GM18505 (cell line): Measurements from ENCODE around the gene QSOX2.

Experiments
- ATAC-seq: cut with Tn5 transposase; IDR thresholded peaks from one replicate; pipeline ENCODE4 v1.9.1; 2021; ENCODE audit not compliant: unreplicated experiment
- POLR2A ChIP-seq: IDR thresholded peaks from 4 replicates; pipeline ENCODE4 v1.6.1; 2011; ENCODE audit warnings: borderline replicate concordance; ENCODE audit not compliant: insufficient read depth, insufficient read length; ENCODE audit errors: extremely low read depth

The QSOX2 gene

DNA sequence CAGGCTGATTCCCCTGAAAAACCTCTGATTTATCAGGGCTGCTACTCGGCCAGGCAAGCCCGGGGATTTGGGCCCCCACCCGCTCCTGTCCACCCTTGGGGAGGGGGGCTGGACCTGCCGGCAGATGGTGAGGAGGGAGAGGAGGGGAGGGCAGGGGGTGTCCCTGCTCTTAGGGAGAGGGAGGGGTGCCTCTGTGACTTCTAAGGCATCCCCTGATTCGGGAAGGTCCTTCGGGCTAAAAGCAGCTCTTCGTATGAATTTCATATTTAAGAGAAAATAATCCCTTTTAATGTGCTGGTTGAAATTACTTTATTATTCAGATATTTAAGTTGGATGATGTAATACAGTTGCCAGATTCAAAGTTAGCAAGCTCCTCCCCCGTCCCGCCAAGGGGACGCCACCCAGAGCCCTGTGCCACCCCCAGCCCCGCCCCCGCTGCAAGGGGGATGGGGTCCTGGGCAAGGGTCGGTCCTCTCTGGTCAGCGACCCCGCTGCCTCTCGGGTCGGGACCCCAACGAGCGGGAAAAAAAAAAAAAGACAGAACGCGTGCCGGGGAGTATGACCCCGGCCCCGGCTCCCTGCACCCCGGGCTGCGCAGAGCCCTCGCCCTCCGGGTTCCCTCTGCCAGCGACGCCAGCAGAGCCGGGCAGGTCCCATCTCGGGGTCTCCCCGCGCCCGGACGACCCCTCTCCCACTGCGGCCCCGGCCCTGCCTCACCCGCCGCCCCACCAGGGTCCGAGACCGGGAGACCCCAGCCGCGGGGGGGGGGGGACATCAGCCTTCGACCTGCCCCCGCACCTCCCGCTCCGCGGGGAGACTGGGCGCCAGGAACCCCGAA lies 53.1 kb downstream of the QSOX2 start:
- no peak for ATAC-seq

DNA sequence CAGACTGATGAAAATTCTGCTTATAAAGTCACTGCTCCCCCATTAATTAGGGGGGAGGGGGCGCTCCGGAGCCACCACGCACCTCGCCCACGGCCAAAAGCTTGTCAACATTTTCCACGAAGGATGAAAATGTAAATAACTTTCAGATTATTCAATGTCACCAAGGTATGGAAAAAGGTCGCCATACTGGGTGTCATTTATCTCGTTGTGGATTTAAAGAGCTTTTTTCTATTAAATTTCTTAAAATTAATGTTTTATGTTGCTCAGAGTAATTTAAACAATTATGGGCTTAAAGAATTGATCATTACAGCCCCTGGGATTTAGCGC lies 53.7 kb downstream of the QSOX2 start:
- no peak for ATAC-seq
- no peak for TF ChIP-seq POLR2A

More for the DNA sequence above, 53.1 kb downstream of the QSOX2 start:
- TF ChIP-seq POLR2A, result no peak

DNA sequence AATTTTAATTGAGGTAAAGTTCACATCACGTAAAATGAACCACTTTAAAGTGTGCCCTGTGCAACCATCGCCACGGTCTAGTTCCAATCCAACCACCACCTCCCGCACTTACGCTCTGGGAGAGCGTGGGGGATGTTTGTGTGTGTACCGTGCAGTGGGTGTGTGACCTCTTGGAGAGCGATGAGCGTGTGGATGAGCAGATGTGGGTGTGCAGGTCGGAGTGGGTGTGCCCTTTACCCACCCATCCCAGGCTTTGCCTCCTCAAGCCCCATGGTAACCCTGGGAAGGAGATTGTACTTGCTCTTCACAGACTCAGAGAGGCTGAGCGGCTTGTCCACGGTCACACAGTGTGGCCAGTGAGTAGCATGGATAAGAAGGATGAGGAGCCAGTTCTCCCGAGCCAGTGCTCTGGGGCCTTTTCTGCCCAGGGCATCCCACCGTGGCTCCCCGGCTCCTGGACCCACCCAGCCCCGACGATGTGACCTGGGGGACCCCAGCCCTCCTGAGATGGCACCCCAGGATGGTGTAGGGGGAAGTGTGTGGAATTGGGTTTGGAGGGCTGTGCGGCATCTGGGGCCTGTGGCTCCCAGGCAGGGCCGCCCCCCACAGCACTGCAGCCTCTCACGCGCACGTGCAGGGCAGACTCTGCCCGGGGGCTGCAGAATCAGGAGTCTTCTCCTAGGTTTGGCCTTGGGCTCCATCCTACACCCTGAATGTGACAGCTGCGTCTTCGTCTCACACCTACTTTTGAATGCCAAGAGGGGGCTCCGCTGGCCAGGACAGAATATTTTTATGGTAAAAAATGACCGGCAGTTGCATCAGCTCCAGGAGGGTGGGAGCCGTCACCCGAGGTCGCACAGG lies 54.3 kb downstream of the QSOX2 start:
- ATAC-seq, result no peak
- TF ChIP-seq POLR2A, result no peak

DNA sequence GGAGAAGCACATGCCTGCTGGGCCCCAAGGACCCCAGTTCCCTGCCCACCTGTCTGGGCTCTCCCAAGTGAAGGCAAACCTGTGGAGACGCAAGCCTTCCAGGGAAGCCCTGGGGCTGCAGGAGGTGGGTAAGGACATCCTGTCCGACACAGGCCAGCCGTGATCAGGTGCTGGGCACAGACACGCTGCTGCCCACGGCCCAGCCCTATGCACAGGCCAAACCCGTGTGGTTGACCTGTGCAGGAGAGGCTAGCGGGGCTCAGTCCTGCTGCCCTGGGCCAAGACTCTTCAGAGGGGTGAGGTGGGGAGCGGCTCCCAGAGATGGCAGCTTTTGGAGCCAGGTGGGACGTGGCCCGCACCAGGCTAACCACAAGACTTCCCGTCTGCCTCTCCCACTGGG lies 55.0 kb downstream of the QSOX2 start:
- TF ChIP-seq POLR2A, result no peak
- ATAC-seq, result no peak

DNA sequence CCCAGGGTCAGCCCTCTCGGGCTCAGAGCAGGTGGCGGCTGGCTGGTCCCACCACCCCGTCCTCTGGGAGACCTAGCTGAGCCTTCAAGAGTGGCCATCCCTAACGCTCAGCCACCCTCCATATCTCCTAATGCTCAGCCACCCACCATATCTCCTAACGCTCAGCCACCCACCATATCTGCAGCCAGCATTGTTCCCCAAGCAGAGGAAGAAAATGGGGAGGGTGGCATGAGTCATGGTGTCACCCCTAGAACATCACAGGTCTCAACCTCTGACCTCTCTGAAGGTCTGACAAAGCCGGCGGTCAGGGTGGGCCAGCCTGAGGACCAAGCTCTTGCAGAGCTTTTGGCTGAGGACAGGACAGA lies 55.4 kb downstream of the QSOX2 start:
- no peak for ATAC-seq
- no peak for TF ChIP-seq POLR2A

DNA sequence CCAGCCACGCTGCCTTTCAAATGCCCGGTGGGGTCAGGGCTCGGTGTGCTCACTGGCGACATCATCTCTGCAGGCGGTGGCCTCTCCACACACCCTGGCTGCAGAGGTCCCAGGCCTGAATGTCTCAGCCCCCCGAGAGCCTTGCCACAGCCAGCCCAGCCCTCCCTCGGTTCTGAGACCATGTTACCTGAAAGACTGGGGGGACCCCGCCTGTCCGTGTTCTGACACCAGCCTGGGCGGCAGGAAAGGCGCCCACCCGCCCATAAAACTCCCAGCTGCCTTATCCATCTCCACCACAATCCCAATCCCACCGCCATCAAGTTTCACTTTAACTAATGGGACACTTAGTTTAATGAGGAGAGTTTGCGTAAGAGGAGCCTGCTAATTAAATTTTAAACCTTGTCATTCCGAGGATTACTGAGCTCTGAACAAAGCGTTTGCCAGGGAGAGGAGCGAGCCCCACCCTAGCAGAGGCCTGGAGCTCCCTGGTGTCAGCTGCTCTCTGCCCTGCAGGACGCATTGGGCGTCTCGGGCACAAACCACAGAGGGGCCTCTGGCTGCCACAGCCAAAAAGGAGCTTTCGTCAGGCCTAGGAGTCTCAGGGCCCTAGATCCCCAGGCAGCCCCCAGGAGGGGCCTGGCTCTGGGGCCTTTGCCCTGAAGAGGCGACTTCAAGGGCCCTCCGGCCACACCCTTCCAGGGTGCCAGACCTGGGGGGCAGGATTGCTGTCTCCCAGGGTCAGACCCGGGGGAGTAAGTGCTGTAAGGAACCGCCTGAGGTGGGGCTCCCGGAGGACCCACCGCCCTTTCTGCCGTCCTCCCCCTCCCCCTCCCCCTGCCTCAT lies 56.0 kb downstream of the QSOX2 start:
- no peak for ATAC-seq
- TF ChIP-seq POLR2A, result no peak

DNA sequence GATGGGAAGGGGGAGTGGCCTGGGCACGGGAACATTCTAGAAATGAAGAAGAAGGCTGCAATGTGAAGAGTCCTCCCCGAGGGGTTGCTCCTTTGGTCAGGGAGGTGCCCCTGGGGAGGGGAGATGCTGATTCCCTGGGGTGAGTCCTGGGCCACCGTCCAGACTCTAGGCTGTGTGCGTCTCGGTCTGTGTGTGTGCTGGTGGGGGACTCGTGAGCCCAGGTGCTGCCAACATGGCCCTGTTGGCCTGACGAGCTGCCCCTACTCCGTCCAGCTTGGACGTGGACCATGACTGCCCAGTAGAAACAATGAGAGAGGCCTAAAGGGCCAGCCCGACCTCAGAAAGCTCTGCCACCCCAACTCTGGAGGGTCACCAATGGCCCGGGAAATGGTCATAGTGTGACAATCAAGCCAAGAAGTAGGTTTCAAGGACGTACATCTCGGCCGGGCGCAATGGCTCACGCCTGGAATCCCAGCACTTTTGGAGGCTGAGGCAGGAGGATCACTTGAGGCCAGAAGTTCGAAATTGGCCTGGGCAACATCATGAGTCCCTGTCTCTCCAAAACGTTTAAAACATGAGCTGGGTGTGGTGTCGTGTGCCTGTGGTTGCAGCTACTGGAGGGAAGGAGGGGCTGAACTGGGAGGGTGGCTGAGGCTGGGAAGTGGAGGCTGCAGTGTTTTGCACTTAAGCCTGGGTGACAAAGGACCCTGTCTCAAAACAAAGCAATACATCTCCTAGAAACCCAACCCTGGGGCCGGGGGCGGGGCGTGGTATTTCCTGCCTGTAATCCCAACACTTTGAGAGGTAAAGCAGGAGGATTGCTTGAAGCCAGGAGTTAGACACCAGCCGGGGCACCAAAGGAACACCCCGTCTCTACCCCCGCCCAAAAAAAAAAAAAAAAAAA lies 57.7 kb downstream of the QSOX2 start:
- no peak for TF ChIP-seq POLR2A
- no peak for ATAC-seq

DNA sequence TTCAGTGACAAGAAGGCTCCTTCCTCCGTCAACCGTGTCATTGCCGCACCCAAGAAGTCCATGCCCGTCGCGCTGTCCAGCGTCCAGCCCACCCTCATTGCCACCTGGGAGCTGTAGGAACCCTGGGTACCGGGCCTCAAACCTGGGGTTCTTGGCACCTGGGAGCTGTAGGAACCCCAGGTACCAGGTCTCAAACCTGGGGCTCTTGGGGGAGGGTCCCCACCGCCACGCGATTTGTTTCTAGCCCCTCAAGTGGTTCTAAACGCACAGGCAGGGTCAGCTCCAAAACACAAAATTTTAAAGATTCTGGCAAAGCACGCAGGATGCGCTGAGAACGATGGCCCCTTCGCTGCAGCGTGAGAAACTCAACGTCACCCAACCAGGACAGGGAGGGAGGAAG lies 58.4 kb downstream of the QSOX2 start:
- no peak for TF ChIP-seq POLR2A
- ATAC-seq, result no peak

DNA sequence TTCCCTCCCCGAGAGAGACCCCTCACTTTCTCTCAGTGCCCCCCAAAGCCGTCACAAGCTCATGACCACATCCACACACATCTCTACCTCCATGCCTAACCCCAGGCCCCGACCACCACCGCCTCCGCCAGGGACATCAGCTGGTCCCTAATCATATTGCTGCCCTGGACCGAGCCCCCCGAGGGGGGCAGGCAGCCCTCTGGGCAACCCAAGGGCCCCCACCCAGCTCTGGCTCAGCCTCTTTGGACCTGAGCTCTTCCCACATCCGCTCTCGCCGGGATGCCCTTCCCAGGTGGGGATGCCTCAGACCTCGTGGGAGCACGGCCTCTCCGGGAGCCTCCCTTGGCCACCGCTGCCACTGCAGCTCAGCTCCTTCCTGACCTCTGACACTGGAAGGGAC lies 59.2 kb downstream of the QSOX2 start:
- ATAC-seq, result no peak
- TF ChIP-seq POLR2A, result no peak

DNA sequence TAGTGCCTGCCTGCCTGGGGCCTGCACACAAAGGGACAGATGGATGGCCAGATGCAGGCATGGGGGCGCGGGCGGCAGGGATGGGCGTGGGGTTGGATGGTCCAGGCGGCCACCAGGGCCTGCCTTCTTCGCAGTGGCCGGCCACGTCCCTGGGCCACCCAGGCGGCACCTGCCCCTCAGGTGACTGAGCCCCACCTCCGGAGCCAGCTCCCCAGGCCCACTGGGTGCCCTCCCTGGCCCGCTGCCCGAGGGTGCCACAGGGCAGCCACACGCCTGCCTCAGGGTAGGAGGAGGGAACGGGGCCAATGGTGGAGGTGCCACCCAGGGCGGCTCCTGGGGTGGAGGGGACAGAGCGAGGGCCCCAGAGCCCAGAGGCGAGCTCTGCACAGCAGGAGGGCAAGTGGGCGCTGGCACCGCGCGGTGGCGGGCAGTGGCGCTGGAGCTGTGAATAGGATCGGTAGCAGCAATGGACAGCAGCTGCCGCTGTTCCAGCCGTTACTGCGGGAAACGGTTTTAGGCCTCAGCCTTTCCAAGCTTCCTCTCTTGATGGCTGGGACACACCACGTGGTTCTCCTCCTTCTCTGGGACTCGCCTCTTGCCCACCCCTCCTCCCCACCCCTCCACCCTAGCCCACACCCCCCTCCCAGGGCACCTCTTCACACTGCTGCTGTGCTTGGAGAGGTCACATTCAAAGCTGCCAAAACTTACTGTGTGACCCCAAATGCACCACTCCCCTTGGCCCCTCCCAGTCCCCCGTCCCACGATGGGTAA lies 59.8 kb downstream of the QSOX2 start:
- no peak for ATAC-seq
- no peak for TF ChIP-seq POLR2A

DNA sequence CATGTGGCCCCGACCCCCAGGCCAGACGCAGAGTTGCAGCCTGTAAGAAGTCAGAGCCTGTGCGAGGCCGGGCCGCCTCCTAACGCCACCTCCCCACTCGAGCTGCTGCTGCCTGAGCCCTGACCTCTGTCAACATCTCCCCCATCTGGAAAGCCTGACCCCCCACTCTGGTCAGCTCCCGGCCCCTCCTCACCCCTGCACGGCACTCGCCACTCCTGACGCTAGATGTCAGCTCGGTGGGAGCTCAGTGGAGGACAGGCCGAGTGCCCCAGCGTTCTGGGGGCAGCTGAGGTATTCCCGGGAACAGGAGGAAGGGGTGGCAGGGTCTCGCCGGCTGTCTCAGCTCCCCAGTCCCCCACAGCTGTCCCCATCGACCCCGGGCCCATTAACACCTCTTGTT lies 60.5 kb downstream of the QSOX2 start:
- ATAC-seq, result no peak
- TF ChIP-seq POLR2A, result no peak

DNA sequence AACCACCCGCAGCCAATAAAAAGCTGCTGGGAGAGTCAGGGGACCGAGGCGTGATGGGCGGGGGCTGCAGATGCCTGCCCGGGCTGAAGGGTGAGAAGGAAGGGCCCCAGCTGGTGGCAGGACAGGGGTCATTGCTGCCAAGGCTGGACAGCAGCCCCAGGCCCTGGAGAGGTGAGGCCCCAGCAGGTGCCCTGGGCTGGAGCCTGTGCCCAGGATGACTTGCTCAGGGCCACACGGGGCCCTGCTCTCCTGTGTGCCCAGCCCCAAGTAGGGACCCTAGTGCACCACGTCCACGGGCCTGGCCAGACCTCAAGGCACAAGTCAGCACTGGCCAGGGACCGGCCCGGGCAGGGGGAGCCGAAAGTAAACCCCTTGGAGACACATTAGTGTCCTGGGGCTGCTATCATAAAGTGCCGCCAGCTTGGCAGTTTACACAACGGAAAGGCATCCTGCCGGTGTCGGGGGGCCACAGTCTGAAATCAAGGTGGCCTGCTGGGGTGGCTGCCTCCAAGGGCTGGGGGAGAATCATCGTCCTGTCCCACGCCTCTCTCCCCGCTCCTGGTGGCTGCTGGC lies 62.7 kb downstream of the QSOX2 start:
- ATAC-seq, result no peak
- no peak for TF ChIP-seq POLR2A

DNA sequence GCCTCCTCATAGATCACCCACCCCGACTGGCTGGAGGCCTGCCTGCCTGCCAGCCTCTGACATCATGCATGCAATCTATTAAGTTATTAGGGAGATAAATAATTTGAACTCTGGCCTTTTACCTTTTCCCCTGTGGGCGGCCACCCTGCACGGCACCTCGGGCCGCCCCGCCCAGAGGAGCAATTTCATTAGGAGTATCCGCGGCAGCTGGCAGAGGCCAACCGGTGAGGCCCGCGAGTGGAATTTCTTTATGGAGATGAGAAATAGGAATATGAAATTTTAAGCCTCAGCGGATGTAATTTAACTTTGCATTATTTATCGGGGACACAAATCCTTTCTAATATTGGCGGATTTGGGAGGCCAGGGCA lies 63.2 kb downstream of the QSOX2 start:
- ATAC-seq, result no peak
- no peak for TF ChIP-seq POLR2A
